ENCODE measurements around the gene COX7B.

Gene COX7B

DNA sequence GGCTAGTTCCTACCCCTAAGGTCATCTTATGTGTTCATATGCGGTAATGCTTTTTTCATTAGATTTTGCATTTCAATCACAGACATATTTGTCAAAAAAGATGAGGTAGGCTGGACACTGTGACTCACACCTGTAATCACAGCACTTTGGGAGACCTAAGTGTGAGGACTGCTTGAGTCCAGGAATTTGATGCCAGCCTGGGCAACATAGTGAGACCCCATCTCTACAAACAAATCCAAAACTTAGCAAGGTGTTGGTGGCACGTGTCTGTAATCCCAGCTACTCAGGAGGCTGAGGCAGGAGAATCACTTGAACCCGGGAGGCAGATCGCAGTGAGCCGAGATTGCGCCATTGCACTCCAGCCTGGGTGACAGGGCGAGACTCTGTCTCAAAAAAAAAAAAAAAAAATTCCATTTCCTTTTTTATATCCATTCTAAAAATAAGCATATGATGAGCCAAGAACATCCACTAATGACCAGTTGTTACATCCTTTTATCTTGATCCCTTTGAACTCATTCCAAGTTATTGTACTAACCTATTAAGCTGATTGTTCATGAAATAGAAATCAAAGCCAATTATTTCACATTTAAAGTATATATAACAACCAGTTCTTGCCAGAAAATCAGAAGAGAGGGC is 46.8 kb downstream of the COX7B start:
- DNase-seq, result no peak

- DNase-seq, result no peak
Measured at GRCh38 chrX:77946571-77946970, 47.3 kb downstream of the COX7B start.

GRCh38 chrX:77949840-77950239 is 50.6 kb downstream of the COX7B start:
- no peak for DNase-seq

- DNase-seq, result no peak
Measured at GRCh38 chrX:77952173-77952572, 52.9 kb downstream of the COX7B start.

DNA sequence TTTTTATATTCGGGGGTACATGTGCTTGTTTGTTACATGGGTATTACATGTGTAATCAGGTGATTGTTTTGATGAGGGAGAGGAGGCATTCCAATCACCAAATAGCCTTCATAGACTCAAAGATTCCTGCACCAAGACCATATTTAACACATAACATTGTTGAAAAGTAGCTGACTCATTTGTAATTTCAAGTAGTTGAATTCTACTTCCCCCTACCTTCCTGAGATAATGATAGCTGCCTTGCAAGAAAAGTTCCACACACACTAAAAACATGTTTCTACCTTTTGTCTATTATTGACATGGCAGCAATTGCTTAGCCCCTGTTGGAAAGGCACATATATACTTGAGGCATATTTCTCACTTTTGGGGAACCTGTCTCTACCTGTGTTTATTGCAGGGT is 54.0 kb downstream of the COX7B start:
- DNase-seq, result no peak

- no peak for DNase-seq
Measured at GRCh38 chrX:77953708-77954107, 54.4 kb downstream of the COX7B start.

All from fibroblast of skin of right quadriceps (primary cell).